DMS 273 (cell line): ENCODE results near the gene PHEX.
"Not testable (repeated sequence)": the region's sequence is repeated elsewhere in the genome, so short reads cannot be mapped to it uniquely, and the experiment has no call there.

Experiments used
- DNase-seq: peaks from one replicate; lab custom pipeline; 2025; ENCODE audit not compliant: unreplicated experiment; lab: John Stamatoyannopoulos, UW

PHEX gene

DNA sequence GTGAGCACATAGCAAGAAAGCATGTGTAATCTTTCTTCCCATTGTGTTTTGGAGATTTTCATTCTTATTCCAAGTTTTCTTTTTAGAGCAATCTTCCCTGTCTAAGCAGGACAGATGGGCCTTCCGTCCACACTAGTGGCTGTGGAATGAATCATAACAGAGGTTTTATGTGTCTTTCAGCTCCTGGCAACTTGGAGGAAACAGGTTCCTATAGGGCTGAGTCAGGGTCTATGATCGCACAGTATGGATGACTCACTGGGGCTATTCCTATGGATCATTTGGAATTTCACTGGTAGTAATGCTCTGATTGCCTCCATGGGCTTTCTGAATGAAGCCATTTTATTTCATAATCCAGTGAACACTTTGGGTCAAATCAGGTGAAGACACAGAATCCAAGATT, 188.8 kb downstream of the PHEX start:
- DNase-seq, result no peak

GRCh38 chrX:22234380-22234779, 202.3 kb downstream of the PHEX start:
- no peak for DNase-seq

DNA sequence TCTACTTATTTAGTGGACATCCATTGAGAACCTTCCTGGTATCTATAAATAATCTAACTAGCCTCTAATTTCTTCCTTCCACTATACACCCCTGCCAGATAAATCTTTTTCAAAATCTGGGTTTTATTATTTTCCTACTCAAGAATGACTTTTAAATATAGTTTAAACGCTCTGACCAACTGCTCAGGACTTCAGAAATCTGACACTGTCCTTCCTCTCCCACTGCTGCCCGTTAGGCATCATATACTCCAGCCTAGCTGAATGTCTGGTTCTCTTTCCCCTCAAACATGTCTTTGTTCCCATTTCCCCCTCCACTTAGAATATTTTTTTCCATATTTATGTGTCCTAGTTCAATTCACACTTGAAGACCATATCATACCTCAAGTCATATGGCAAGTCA, 205.4 kb downstream of the PHEX start:
- no peak for DNase-seq

GRCh38 chrX:22246620-22247019, 214.5 kb downstream of the PHEX start:
- DNase-seq, result no peak

- DNase-seq, result no peak
Measured at GRCh38 chrX:22247169-22247568, 215.0 kb downstream of the PHEX start.

- DNase-seq, result no peak
Measured at GRCh38 chrX:22248401-22248800, 216.3 kb downstream of the PHEX start.

DNA sequence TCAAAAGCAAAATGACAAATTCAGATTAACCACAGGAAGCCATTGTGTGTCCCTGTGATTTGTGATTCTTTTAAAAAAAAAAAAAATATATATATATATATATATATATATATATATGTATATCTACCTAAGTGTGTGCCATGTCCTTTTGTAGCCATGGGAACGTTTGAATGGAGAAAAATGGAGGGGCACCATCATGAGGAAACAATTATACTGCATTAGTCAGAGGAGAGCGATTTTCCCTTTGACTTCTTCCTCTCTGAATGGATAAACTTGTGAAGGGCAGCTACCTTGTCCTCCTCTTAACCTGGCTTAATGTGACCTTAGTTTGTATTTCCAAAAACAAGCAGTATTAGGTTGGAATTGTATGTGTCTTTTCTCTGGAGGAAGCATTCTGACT, 217.2 kb downstream of the PHEX start:
- DNase-seq, result no peak

DNA sequence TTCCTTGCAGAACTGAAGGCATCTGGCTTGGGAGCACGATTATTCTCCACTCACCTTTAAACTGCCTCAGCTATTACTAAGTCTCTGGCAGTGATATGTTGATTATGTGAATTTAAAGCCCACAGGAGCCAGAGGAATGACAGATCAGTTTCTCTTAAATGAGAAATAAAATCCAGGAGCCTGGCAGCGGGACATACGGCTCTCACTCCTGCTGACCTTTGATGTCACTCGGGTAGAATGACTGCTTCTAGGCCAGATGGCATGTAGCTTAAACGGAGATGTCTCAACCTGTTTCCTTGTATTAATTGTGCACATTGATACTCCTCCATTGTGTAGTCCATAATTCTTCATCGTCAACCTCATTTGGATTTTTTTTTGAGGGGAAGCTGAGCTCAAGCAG, 236.6 kb downstream of the PHEX start:
- DNase-seq, result peak; percentile 18

GRCh38 chrX:22272613-22273012, 240.5 kb downstream of the PHEX start, which contains the start of gene CBLL2:
CBLL2 (plus strand) TSS chrX:22272913; CDS start chrX:22272992, 79 bp downstream.
- DNase-seq, result no peak

DNA sequence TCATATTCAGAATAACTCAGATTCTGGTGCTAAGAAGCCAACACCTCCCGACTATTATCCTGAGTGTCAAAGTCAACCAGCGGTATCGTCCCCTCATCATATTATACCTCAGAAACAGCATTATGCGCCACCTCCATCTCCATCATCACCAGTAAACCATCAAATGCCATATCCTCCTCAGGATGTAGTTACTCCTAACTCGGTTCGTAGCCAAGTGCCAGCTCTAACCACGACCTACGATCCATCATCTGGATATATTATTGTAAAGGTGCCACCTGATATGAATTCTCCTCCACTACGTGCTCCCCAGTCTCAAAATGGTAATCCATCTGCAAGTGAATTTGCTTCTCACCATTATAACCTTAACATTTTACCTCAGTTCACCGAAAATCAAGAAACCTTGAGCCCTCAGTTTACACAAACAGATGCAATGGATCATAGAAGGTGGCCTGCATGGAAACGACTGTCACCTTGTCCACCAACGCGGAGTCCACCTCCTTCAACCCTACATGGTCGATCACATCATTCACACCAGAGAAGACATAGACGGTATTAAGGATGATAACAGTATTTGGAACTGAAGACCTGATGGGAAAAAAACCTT, 241.7 kb downstream of the PHEX start:
- DNase-seq, result no peak

DNA sequence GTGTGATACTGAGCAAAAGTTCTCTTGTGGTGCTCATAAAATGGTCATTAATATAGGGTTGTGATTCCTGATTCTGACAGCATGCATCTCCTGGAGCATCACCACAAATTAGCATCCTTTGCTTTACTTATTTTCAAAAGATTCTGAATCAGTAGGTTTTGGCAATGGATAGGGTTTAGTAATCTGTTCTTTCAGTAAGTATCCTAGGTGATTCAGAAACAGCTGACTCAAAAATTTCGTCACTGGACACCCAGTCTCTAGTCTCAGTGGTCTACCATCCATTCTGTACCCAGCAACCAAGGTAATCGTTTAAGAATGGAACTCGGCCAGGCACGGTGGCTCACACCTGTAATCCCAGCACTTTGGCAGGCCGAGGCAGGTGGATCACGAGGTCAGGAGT, 244.7 kb downstream of the PHEX start:
- no peak for DNase-seq

GRCh38 chrX:22278375-22278774, 246.2 kb downstream of the PHEX start:
- peak; percentile 31 for DNase-seq

DNA sequence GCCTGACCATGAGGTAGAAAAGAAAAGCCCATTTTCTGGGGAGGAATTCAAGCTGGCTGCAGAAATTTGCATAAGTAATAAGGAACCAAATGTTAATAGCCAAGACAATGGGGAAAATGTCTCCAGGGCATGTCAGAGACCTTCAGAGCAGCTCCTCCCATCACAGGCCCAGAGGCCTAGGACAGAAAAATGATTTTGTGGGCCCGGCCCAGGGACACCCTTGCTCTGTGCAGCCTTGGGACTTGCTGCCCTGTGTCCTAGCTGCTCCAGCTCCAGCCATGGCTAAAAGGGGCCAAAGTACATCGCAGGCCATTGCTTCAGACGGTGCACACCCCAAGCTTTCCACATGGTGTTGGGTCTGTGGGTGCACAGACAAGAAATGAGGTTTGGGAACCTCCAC, 257.1 kb downstream of the PHEX start:
- DNase-seq, result not testable (repeated sequence)

DNA sequence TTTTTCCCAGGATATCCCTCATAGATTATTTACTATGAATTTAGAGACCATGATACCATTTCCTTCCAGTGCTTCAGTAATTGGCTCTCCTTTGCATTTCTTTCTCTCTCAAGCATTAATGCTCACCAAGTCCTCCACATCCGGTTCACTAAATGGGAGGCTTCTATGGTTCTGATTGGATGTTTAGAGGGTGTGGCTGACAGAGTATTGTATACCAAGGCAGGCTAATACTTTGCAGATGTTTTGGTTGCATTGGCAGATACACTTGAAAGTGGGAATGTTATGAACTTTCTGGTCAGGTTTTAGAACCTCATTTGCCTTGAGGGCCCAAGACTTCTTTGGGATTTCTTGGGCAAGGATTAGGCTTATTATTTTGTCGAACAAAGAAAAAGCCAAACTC, 264.7 kb downstream of the PHEX start:
- DNase-seq, result no peak

- peak; percentile 86 for DNase-seq
Measured at GRCh38 chrX:22300130-22300529, 268.0 kb downstream of the PHEX start.
